Coronary artery (tissue), 2 donors: ENCODE data around the gene SLC25A25.

Source experiments
- DNase-seq: peaks from one replicate; pipeline ENCODE4 v3.0.0-alpha.2; 2017; ENCODE audit warnings: low spot score
- H3K27ac ChIP-seq, 2 donors: fragments of 200-600 bp; sonication (generic); one replicate each; pipeline ENCODE4 v1.5.1; 2016 to 2019
- H3K4me3 ChIP-seq: fragments of 200-600 bp; sonication (generic); 2 replicates; pipeline ENCODE4 v1.5.1; 2016; ENCODE audit warnings: mild to moderate bottlenecking, moderate library complexity
- TF ChIP-seq, protein P1 (sequence below): fragments of 200-600 bp; sonication (generic); IDR thresholded peaks from one replicate; pipeline ENCODE4 v1.5.1; 2019; ENCODE audit warnings: antibody characterized with exemption

Gene SLC25A25

DNA sequence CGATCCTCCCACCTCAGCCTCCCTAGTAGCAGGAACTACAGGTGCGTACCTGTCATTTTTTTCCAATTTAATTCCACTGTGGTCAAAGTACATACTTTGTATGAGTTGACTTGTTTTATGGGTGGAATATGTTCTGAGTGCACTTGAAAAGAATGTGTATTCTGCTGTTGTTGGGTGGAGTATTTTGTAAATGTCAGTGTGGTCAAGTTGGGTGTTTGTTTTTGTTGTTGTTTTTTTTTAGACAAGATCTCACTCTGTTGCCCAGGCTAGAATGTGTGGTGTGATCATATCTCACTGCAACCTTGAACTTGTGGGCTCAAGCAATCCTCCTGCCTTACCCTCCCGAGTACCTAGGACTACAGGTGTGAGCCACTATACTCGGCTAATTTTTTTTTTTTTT, 17.9 kb downstream of the SLC25A25 start:
- no peak overlapping the region for H3K27ac ChIP-seq
- TF ChIP-seq, protein P1, sequence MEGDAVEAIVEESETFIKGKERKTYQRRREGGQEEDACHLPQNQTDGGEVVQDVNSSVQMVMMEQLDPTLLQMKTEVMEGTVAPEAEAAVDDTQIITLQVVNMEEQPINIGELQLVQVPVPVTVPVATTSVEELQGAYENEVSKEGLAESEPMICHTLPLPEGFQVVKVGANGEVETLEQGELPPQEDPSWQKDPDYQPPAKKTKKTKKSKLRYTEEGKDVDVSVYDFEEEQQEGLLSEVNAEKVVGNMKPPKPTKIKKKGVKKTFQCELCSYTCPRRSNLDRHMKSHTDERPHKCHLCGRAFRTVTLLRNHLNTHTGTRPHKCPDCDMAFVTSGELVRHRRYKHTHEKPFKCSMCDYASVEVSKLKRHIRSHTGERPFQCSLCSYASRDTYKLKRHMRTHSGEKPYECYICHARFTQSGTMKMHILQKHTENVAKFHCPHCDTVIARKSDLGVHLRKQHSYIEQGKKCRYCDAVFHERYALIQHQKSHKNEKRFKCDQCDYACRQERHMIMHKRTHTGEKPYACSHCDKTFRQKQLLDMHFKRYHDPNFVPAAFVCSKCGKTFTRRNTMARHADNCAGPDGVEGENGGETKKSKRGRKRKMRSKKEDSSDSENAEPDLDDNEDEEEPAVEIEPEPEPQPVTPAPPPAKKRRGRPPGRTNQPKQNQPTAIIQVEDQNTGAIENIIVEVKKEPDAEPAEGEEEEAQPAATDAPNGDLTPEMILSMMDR: no peak
- H3K4me3 ChIP-seq: no peak overlapping the region

DNA sequence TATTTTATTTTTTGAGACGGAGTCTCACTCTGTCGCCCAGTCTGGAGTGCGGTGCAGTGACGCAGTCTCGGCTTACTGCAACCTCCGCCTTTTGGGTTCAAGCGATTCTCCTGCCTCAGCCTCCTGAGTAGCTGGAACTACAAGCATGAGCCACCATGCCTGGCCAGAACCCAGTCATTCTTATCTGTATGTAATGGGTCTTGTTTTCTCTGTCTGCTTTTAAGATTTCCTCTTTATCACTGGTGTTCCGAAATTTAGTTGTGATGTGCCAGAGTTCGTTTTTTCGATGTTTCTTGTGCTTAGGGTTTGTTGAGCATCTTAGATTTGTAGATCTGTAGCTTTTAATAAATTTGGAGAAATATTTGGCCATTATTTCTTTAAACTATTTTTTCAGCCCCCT, 19.2 kb downstream of the SLC25A25 start:
- no peak overlapping the region for H3K27ac ChIP-seq
- TF ChIP-seq, protein P1: no peak
- no peak overlapping the region for H3K4me3 ChIP-seq
- no peak for DNase-seq

More for the DNA sequence above, 17.9 kb downstream of the SLC25A25 start:
- DNase-seq: no peak

DNA sequence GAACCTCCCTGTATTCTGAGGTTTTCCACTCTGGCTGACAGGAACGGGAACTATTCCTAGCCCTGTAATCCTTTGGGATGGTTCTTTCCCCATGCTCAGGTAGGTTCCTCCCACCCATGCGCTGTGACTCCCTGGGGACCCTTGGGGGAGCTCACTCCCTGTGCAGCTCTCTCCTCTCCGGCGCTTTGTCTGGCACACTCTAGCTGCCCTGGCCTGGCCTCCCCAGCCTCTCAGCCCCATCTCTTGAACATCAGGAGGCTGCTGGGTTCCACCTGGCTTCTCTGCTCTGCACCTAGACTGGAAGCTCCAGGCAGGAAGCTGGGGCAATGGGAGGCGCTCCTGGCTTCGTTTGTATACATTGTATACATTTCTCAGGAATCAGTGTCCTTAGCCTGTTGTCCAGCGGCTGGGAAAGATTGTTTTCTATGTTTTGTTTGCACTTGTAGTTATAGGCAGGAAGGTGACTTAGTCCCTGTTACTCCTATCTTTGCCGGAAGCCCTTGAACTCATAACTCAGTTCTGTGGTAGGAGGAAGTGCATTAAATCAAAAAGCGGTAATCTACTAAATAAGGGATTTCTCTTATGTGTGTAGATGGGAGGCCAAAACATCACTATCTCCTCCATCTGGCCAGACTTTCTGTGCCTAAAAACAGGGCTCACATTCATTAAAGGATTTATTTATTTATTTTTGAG, 20.4 kb downstream of the SLC25A25 start:
- H3K4me3 ChIP-seq: no peak overlapping the region
- no peak for DNase-seq
- H3K27ac ChIP-seq: no peak overlapping the region
- TF ChIP-seq, protein P1: no peak

DNA sequence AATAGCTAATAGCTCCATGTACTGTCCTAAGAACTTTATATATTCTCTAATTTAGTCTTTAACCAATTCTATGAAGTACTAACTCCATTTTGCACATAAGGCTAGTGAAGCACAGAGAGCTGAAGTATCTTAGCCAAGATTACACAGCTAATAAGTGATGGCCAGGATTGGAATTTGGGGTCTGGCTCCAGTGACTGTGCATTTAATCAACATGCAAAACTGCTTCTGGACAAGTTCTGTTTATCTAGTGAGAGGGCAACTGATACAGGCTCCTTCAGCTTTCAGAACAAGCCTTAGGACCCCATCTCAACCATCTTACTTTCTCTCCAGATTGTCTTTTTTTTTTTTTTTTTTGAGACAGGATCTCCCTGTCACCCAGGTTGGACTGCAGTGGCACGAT, 21.3 kb downstream of the SLC25A25 start:
- TF ChIP-seq, protein P1: no peak
- H3K27ac ChIP-seq: no peak overlapping the region
- DNase-seq: no peak
- H3K4me3 ChIP-seq: no peak overlapping the region

DNA sequence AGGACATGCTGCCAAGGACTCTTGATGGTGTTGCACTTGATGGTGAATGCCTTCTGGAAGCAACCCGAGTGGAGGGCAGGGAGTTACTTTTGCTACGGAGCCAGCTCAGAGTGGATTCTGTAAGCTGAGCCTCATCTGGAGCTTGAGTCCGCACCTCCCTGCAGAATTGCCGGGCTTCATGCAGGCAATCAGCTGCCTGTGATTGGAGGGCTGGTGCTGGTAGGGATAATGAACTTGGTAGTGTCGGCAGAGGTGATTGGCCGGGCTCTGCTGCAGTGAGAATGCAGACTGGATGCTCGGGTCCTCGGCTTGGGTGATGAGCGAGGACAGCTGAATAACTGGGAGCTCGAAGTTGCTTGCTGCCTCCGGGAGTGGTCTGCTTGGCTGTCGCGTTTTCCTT, 23.1 kb downstream of the SLC25A25 start:
- peak; percentile 82 for DNase-seq
- Histone ChIP-seq H3K27ac (peak overlapping the region in 1 of 2 donors; percentile 35), H3K4me3 (peak overlapping the region; percentile 50)
- TF ChIP-seq, protein P1: no peak

DNA sequence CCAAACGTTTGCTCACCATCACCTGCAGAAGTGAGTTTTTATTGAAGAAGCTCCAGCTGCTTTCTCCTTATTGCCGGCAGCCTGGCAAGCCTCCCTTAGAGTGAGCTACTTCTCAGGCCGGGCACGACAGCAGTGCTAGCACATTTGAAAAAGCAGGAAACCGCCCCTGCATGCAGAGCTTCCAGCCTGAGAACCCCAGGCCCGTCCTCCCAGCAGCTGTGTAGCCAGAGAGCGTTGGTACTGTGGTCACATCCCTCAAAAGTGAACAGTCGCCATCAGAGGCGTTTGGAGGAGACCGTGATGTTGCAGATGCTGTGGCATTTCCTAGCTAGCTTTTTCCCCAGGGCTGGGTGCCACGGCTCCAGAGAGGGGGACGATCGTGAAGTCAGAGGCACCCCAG, 23.5 kb downstream of the SLC25A25 start:
- Histone ChIP-seq H3K27ac (peak overlapping the region in 1 of 2 donors; percentile 85), H3K4me3 (peak overlapping the region; percentile 50)
- peak; percentile 69 for DNase-seq
- TF ChIP-seq, protein P1: no peak
